MCF 10A (cell line): ENCODE data around the gene IRF4. TPM values are rescaled to one million over a fixed set of nuclear protein-coding genes. Genes with fewer than 3 reads are reported as not detected.

ENCODE experiments used
- BruUV-seq: library from RNA; stranded (reverse); fragments of 400-500 nt; replicated peaks from 2 replicates; lab custom pipeline; 2021; lab: Mats Ljungman, UMichigan
- CTCF ChIA-PET: fragments of 300-600 bp; sonication (Branson Sonifier 250); formaldehyde crosslinking; extraction: SDS; loops from one replicate; lab custom pipeline; 2021; ENCODE audit warnings: antibody characterized with exemption, inconsistent platforms; lab: Yijun Ruan, JAX
- POLR2A ChIA-PET: fragments of 300-600, 350-650 bp; sonication (Branson Sonifier 250); formaldehyde crosslinking; extraction: SDS; loops from one replicate; lab custom pipeline; 2020; ENCODE audit warnings: antibody characterized with exemption, inconsistent platforms; lab: Yijun Ruan, JAX
- DNase-seq: peaks from one replicate; pipeline ENCODE4 v3.0.0-alpha.2; 2018; ENCODE audit not compliant: unreplicated experiment
- H3K27ac Mint-ChIP-seq: one replicate; pipeline ENCODE4 v1.8.0; 2022; ENCODE audit warnings: mild to moderate bottlenecking, low read depth, mixed read lengths; ENCODE audit not compliant: unreplicated experiment
- H3K27me3 Mint-ChIP-seq: one replicate; pipeline ENCODE4 v1.8.0; 2022; ENCODE audit warnings: mixed read lengths; ENCODE audit not compliant: insufficient read depth, unreplicated experiment
- H3K36me3 Mint-ChIP-seq: one replicate; pipeline ENCODE4 v1.8.0; 2022; ENCODE audit warnings: mild to moderate bottlenecking, moderate library complexity, mixed read lengths; ENCODE audit not compliant: insufficient read depth, unreplicated experiment
- H3K4me1 Mint-ChIP-seq: one replicate; pipeline ENCODE4 v1.8.0; 2022; ENCODE audit warnings: mixed read lengths; ENCODE audit not compliant: insufficient read depth, unreplicated experiment
- H3K4me3 Mint-ChIP-seq: one replicate; pipeline ENCODE4 v1.8.0; 2022; ENCODE audit warnings: mild to moderate bottlenecking, moderate library complexity, mixed read lengths; ENCODE audit not compliant: unreplicated experiment
- H3K9me3 Mint-ChIP-seq: one replicate; pipeline ENCODE4 v1.8.0; 2022; ENCODE audit warnings: mixed read lengths; ENCODE audit not compliant: unreplicated experiment
- CTCF ChIP-seq: fragments of 200-600 bp; IDR thresholded peaks from one replicate; pipeline ENCODE4 v1.8.0; 2022; ENCODE audit warnings: antibody characterized with exemption, mild to moderate bottlenecking; ENCODE audit not compliant: unreplicated experiment
- intact Hi-C: fragments of 100-400 bp; cut with micrococcal nuclease; formaldehyde crosslinking; loops from 2 replicates; pipeline ENCODE4 v1.14.1; 2022
- total RNA-seq: library from RNA; stranded (reverse); gene quantifications from 2 replicates; pipeline ENCODE4 v1.2.3, GENCODE V29; 2022

The IRF4 gene
- total RNA-seq, 1 experiment from 2014 or later, result not detected

GRCh38 chr6:351867-352289, 39.7 kb upstream of the IRF4 start:
- no peak for TF ChIP-seq CTCF
- H3K9me3 Mint-ChIP-seq, result no peaks in the 10 kb centered on the region
- H3K36me3 Mint-ChIP-seq, result peaks cover 19% of the 10 kb centered on the region
- POLR2A ChIA-PET, result interaction anchor here (0.9 kb wide), 1 partner anchor 9 kb away, joined by 4 read pairs; no protein-coding TSS in a partner anchor
- BruUV-seq, result no TSS peak
- intact Hi-C loops, result no loop called here
- CTCF ChIA-PET, result interaction anchor here (0.9 to 3.3 kb wide), 3 partner anchors 10 to 19 kb away, joined by 3 to 16 read pairs (median 3); no protein-coding TSS in a partner anchor
- no peaks in the 10 kb centered on the region for H3K27me3 Mint-ChIP-seq
- no peaks in the 10 kb centered on the region for H3K4me1 Mint-ChIP-seq
- H3K27ac Mint-ChIP-seq, result no peak overlapping the region
- DNase-seq, result no peak
- H3K4me3 Mint-ChIP-seq, result no peak overlapping the region

GRCh38 chr6:352474-352873, 39.1 kb upstream of the IRF4 start:
- no peak for DNase-seq
- ChIA-PET POLR2A (interaction anchor here (0.9 kb wide), 1 partner anchor 9 kb away, joined by 4 read pairs; no protein-coding TSS in a partner anchor), CTCF (interaction anchor here (0.9 to 3.3 kb wide), 2 partner anchors 9 to 14 kb away, joined by 3 to 16 read pairs; no protein-coding TSS in a partner anchor)
- BruUV-seq, result no TSS peak
- no peaks in the 10 kb centered on the region for H3K27me3 Mint-ChIP-seq
- no peak overlapping the region for H3K27ac Mint-ChIP-seq
- H3K4me1 Mint-ChIP-seq, result no peaks in the 10 kb centered on the region
- intact Hi-C loops, result no loop called here
- H3K4me3 Mint-ChIP-seq, result no peak overlapping the region
- H3K36me3 Mint-ChIP-seq, result peaks cover 19% of the 10 kb centered on the region
- TF ChIP-seq CTCF, result no peak
- no peaks in the 10 kb centered on the region for H3K9me3 Mint-ChIP-seq

GRCh38 chr6:352896-353470, 38.6 kb upstream of the IRF4 start:
- POLR2A ChIA-PET, result interaction anchor here (1.1 kb wide), 1 partner anchor 58 kb away, joined by 3 read pairs; no protein-coding TSS in a partner anchor
- H3K4me1 Mint-ChIP-seq, result no peaks in the 10 kb centered on the region
- no peak for TF ChIP-seq CTCF
- CTCF ChIA-PET, result interaction anchor here (1.0 to 3.3 kb wide), 2 partner anchors 14 to 165 kb away, joined by 4 to 16 read pairs; no protein-coding TSS in a partner anchor
- intact Hi-C loops, result no loop called here
- no peaks in the 10 kb centered on the region for H3K27me3 Mint-ChIP-seq
- no peak for DNase-seq
- H3K36me3 Mint-ChIP-seq, result peaks cover 19% of the 10 kb centered on the region
- H3K4me3 Mint-ChIP-seq, result no peak overlapping the region
- no peak overlapping the region for H3K27ac Mint-ChIP-seq
- no peaks in the 10 kb centered on the region for H3K9me3 Mint-ChIP-seq
- BruUV-seq, result no TSS peak
